CD1c-positive myeloid dendritic cell (primary cell): ENCODE measurements around the gene SLF2.
A peak's percentile ranks its signal among the peaks of the same experiment; 100 is the strongest.

Experiments used
- DNase-seq: peaks from one replicate; pipeline ENCODE4 v3.0.0-alpha.2; 2016; ENCODE audit errors: extremely low spot score

The SLF2 gene

DNA sequence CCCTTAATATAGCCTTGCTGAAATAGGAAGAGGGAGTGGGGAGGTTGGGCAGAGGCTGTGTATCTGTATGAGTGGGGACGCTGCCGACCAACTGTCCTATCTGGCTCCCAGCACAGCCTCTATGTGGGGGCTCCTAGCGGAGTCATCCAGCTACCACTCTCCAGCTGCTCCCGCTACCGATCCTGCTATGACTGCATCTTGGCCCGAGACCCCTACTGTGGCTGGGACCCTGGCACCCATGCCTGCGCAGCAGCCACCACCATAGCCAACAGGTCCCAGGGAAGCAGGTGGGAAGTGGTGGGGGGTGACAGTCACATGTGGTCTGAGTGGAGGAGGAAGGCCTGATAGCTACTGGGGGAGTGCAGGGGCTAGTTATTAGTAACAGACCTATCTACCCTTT lies 67.9 kb downstream of the SLF2 start:
- DNase-seq: no peak

DNA sequence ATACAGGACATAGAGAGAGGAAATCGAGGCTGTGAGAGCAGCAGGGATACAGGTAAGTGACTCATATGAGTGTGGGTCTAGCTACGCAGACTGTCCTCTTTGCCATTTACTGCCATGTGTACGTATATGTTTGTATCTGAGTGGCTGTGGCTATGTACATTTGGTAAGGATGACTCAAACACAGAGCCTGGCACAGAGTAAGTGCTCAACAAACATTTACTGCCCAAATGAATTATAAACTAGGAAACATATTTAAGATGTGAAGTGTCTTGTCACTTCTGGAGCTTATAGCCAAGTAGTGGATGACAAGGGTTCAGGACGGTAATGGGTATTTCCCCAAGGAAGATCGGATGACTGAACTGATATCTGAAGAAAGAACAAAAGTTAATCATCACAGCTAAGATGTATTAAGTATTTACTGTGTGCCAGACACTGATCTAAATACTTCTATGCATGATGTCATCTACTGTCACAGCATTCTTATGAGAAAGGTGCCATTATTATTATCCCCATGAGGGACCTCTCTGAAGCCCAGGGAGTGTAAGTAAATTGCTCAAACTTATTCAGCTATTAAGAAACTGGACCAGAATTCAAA lies 68.5 kb downstream of the SLF2 start:
- no peak for DNase-seq

DNA sequence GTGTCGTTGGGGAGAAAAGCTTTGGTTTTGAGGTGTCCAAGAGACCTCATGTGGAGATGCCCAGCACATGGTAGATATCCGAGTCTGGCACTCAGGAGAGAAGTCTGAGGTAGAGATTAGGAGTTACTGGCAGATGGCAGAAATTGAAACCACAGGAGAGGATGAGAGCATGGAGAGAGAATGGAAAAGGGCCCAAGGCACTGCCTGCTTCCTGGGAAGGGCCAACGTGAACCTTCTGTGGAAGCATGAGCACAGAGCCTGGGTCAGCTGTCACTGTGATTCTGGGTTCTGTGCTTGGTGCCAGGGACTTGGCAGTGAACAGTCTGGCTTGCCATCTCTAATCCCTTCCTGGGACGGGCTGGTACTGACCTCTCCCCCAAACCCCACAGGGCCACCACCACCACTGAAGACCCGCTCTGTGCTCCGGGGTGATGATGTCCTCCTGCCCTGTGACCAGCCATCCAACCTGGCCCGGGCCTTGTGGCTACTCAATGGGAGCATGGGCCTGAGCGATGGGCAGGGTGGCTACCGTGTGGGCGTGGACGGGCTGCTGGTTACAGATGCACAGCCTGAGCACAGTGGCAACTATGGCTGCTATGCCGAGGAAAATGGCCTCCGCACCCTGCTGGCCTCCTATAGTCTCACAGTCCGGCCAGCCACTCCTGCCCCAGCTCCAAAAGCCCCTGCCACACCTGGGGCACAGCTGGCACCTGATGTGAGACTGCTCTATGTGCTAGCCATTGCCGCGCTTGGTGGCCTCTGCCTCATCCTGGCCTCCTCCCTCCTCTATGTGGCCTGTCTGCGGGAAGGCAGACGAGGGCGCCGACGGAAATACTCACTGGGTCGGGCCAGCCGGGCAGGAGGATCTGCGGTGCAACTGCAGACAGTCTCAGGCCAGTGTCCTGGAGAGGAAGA lies 70.4 kb downstream of the SLF2 start:
- no peak for DNase-seq

DNA sequence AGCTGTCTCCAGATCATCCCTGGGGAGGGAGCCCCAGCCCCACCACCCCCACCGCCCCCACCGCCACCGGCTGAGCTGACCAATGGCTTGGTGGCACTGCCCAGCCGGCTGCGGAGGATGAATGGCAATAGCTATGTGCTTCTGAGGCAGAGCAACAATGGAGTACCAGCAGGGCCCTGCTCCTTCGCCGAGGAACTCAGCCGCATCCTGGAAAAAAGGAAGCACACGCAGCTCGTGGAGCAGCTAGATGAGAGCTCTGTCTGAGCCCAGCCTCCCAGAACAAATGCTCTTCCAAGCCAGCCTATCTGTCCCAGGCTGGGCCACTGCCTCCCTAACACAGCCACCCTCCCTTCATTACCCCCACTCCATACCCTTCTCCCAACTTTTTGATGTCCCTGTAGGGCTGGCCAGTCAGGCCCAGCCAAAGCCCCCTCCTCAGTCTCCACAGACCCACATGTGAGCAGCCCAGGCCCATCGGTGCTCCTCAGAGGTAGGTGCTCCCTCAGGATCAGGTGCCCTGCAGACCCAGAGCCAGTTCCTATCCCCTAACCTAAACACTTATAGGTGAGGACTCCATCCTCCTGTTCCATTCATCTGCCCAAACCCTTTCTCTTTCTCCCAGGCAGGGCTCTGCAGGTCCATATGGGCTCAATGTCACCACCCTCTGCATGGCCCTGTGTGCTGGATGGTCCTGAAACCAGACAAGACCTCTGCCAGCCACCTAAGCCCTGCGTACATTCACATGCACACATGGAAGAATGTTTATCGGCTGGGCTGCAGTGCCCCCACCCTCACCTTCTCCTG lies 71.3 kb downstream of the SLF2 start:
- no peak for DNase-seq

DNA sequence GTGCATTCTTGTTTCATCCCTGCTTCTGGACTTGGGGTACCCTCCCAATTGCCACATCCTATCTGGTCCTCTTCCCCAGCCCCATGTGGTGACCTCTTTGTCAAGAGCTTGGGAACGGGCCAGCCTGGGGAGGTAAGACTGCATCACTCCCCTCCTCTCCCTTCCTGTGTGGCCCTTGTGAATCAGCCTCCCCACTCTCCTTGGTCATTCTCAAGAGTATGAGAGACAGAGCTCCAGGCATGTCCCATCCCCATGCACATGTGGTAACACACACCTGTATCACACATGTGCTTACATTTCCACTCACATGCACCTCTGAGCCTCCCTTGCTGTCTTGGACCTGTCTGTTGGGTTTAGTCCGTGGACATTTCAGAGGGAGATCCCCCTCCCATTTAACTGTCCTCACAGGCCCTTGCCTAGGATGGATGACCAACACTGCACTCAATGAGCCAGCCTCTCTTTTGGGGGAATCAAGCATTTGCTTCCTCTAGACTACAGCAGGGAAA lies 72.0 kb downstream of the SLF2 start:
- DNase-seq: no peak

DNA sequence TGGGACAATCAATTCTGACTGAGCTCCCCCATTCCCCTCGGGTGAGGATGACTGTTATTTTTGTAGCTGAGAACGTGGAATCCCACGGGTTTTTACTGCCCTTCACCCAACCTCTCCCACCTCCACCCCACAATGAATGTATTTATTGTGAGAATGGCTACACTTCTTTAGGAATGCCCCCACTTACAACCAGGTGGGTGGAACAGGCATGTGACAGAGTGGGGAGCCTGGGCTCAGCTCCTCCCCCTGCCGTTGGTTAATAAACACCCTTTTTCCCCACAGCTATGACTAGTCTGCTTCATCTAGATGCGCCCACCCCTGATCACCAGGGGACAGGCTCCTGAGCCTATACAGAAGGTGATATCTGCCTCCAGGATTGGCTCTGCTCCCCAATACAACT lies 72.6 kb downstream of the SLF2 start:
- DNase-seq: no peak

DNA sequence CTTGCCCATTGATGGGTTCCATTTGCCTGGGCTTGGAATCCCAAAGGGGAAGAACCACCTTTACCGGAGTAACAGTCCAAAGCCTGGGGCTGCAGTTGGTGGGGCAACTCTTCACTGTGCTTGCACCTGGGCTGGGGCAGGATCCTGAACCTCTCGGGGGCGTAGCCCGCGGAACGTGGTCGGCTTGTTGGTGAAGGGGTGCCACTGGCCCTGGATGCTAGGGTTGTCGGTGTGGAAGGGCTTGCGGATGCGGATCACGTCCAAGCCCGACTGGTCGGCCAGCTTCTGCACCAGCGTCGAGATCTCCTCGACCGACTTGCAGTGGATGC lies 73.8 kb downstream of the SLF2 start:
- no peak for DNase-seq

DNA sequence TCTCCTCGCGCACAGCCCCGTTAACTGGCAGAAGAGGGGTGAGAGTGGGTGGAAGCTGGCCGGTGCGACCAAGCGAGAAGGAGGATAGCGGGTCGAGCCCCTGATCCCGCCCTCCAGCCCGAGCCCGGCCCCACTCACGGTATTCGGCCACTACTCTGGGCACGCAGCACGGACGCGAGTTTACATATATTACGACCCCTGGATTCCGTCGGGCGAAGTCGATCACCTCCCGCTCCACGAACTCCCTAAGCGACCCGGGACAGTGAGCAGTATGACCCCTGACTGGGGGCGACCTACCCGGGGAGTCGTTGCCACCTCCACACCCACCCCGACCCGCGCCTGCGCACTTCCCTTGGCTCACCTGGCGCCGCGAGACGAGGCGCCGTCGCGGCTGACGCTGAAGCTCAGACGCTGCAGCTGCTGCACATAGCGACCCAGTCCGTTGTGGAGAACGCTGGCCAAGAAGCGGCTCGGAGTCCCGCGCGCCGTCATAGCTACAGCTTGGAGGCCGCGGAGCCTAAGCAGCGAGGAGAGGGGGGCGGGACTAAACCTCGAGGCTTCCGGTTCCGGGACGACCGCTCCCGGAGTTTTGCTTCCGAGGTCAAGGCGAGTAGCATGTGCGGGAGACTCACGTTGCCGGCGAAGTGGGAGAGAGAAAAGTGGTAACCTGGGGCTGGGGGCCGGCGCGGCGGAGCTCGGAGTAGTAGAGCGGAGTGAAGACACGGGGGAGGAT lies 74.4 kb downstream of the SLF2 start, which contains the start of the genes MRPL43 and TWNK:
Gene MRPL43 (minus strand): TSS at position 546 of the 733 bp plus-strand sequence. CDS start 54 bp downstream, at position 492.
Gene TWNK (plus strand): TSS at position 592 of the 733 bp plus-strand sequence. CDS start 668 bp downstream, outside the sequence.
- DNase-seq: peak; percentile 89

DNA sequence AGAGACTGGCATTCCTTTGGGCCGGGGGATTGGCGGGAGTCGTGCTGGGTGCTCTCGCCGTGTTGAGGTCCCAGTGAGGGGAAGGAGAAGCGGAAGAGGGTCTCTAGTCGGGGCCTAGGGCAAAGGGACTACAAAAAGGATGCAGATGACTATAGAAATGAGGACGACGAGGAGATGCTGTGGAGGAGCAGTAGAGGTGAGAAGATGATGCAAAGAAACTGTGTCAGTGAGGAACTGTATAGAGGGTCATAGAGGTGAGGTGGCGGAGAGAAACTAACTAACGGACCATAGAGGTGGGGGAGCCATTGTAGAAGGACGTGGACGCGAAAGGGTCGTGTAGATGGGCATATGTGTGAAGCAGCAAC lies 74.9 kb downstream of the SLF2 start:
- no peak for DNase-seq

DNA sequence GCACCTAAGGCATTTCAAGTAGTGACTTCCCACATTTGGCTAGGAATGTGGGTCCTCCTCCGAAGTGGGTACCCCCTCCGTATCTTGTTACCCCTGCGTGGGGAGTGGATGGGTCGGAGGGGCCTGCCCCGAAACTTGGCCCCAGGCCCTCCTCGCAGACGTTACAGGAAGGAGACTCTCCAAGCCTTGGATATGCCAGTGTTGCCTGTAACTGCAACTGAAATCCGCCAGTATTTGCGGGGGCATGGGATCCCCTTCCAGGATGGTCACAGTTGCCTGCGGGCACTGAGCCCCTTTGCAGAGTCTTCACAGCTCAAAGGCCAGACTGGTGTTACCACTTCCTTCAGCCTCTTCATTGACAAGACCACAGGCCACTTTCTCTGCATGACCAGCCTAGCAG lies 75.4 kb downstream of the SLF2 start:
- no peak for DNase-seq

DNA sequence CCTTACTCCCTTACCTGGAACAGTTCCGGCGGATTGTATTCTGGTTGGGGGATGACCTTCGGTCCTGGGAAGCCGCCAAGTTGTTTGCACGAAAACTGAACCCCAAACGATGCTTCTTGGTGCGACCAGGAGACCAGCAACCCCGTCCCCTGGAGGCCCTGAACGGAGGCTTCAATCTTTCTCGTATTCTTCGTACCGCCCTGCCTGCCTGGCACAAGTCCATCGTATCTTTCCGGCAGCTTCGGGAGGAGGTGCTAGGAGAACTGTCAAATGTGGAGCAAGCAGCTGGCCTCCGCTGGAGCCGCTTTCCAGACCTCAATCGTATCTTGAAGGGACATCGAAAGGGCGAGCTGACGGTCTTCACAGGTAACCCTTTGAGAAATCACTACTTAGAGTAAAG lies 76.3 kb downstream of the SLF2 start:
- no peak for DNase-seq

DNA sequence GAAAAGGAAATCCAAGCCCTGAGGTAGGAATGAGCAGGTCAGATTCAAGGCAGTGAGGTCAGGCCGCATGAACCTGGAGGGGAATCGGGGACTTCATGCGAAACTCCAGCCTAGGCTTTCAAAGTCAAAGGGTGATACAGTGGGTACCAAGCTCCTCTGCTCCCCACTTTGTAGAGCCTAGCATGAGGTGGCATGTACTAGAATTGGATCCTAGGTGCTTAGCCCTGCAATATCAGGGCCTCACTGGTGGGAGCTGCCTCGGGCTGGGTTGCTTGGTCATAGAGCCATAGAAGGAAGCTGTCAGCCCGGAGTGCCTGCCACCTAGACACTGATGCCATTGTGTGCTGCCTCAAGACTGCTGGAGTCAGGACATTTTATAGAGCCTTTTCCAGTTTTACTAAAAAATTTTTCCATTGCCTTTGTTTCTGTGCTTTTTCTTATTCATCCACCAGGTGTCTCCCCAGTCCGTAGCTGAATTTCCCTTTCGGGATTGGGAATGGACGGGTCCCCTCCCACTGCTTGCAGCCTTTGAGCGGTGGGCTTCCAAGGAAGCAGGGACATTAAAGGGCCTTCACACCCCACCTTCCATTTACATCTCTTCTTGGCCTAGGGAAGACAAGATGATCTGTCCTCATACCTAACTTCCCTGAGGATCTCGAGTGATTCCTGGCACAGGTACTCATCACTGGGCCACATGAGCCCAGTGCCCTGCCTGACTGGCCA lies 81.4 kb downstream of the SLF2 start:
- peak; percentile 16 for DNase-seq

DNA sequence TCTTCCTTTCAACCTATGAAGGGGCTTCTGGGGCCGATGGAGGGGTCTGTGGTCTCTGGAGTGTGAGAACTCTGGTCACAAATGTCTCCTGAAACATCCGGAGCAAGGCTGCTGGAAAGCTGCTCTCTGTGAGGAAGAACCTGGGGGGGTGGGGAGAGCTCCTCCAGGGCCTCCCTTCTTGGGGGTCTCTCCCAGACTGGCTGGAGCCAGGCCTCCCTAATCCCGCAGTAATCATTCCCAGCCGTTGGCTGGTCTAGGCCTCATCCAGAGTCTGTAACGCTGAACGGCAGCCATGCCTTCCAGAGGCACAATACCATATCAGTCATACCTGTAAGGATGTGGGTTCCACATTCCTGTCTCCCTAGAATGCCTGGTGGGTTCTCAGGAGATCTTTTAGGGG lies 82.4 kb downstream of the SLF2 start:
- no peak for DNase-seq

DNA sequence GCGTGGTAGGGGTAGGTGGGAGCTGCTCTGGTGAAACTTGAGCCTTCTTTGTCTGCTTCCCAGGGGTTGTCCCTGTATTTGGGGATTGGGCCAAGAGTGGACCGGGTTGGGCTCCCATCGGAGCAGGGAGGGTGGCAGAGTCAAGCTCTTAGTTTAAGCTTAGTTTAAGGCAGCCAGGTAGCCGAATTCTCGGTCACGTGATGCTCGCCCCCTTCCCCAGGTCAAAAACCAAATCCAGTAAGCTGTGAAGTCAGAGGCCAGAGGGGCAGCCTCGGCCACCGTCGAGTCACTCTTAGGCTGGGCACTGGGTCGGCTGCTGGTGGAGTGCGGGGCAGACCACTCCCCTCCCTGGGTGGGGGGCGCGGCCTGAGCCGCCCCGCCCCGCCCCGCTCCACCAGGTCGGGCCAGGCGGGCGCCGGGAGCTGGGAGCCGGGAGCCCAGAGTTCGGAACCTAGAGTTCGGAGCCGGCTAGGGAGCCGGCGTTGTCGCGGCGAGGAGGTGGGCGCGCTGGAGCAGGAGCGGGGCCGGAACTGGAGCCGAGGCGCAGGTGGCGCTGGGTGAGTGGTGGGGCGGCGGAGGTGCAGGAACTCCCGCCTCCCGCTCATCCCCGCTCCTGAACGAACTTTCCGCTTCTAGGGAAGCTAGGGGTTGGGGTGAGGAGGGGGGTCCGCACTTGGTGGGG lies 84.1 kb downstream of the SLF2 start:
- peak; percentile 27 for DNase-seq

DNA sequence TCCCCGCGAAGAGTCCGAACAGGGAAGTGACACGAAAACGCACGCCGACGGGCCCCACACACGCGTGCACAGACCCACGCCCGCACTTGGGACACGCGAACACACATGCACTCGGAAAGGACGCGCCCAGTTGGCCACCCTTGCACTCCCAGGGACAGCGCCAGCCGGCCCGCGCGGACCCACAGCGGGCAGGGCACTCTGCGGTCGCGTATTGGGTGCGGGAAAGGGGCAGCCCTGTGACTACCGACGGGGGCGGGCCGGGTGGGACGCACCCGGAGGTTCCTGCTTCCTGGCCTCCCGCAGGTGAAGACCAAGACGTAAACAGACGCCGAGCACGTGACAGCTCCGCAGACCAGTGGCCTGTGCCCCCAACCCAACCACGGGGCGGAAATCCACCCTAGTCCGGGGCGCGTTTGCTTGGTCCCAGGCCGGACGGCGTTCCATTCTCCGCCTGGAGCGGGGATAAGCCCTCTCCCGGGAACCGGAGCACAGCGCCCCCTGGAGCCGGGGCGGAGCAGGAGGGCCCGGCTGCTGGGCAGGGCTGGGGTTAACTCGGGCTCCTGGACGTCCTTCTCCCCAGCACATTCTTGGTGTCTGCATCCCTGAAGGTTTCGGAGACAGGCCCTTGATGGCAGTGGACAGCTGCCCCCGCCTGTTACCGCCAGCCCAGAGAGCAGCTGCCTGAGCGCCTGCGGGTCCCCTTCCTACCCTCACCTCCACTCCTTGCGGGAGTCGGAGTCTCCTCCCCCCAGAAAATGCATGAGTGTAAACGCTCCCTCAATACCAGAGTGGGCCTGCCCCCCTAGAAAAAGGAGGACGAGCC lies 84.8 kb downstream of the SLF2 start:
- peak; percentile 84 for DNase-seq

DNA sequence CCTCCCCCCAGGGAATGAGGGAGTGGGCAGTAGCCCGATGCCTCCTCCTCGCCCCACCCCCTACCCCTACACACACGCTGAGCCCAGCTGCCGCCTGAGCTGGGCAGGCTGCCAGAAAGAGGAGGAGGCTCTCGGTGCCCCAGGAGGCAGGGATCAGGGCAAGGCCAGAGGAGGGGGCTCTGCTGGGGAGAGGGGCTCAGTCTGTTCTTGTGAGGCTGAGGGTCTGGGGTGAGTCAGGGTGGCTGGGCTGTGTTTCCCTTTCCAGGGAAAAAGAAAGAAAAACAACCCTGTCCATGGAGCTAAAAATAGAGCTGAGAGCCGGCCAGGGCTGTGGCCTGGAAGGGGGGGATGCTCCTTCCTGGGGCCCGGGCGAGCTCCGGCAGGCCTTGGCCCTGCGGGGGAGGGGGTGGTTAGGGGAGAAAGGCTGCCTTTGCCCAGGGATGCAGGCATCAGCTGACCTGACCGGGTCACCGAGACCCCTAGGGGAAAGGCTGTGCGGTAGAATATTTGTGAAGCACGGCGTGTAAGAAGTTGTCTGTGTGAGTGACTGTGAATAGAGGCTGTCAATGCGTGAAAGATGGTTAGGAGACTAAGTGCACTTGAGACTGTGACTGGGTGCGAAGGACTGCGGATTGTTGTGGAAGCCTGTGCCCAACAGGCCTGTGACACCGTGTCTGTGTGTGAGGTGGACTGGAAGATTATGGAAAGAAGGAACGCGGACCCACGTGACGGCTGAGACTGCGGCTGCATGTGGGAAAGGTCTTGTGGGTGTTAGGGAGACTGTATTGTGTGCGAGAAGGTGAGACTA lies 85.6 kb downstream of the SLF2 start:
- peak; percentile 64 for DNase-seq

DNA sequence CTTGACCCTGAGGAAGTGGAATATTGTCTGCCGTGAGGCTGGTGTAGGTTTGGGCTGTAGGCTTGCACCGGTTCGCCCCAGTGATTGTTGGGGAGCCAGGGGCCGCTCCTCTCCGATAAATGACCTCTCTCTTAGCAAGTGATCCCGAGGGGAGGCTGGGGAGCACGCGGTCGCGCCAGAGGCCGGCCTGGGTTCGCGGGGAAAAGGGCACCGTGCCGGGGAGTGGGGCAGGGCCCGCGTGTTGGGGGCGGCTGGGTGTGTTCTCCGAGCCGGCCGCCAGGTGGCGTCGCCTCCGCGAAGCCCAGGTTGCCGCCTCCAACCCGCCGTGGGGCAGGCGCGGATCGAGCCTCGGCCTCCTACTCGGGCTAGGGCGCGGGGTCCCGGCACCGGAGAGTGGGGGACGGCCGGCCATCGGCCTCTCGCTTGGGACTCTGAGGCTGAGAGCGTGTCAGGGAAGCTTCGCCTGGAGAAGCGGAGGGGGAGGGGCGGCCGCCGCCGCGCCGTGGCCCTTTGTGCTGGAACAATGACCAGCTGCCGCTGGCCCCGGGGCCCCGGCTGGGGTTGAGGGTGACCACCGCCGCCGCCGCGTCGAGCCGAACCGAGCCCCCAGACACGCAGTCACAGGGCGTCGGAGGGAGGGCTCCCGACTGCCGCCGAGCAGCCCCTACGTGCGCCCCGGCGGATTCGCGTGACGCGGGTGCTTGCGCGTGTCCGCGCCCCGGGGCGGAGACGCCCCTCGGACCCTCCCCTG lies 86.4 kb downstream of the SLF2 start:
- peak; percentile 84 for DNase-seq

DNA sequence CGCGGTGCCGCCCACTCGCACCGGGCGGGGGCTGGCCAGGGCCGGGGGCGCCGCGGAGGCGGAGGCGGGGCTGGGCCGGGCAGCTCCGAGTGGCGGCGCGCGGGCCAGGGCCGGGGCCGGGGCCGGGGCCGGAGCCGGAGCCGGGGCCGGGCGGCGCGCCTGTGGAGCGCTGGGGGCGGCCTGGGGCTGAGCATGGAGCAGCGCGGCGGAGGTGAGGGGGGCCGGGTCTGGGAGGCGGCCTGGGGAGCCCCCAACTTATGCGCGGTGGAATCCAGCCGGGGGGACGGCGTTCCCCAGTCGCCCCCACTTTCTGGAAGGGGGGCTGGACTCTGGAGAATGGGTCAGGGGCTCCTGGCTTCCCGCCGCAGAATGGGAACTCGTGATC lies 87.0 kb downstream of the SLF2 start, which contains the start of gene LZTS2:
Gene LZTS2 (plus strand): TSS at position 67 of the 385 bp plus-strand sequence. CDS start 2,731 bp downstream, outside the sequence.
- DNase-seq: no peak
